HepG2 (cell line): Measurements from ENCODE around the gene PTAFR.

Experiments
- CEBPB ChIP-seq: IDR thresholded peaks from 2 replicates; pipeline ENCODE4 v1.6.1; 2011; ENCODE audit warnings: low read depth, low read length, improper control_type of control experiment, borderline replicate concordance
- CTCF ChIP-seq: sonication (generic); formaldehyde crosslinking; IDR thresholded peaks from 2 replicates; pipeline ENCODE4 v1.5.0; 2020; ENCODE audit warnings: mild to moderate bottlenecking, missing genetic modification reagents, moderate library complexity
- FLYWCH1 ChIP-seq: sonication (generic); formaldehyde crosslinking; IDR thresholded peaks from 2 replicates; pipeline ENCODE4 v1.8.1; 2023; ENCODE audit warnings: mild to moderate bottlenecking, missing genetic modification reagents
- HIVEP1 ChIP-seq: sonication (generic); formaldehyde crosslinking; IDR thresholded peaks from 2 replicates; pipeline ENCODE4 v1.4.0; 2020; ENCODE audit warnings: mild to moderate bottlenecking, missing genetic modification reagents
- MLX ChIP-seq: IDR thresholded peaks from 2 replicates; pipeline ENCODE4 v1.6.1; 2016
- POLR2A ChIP-seq, 2 experiments: IDR thresholded peaks; 2 replicates each; pipeline ENCODE4 v1.6.1; 2011; ENCODE audit warnings: low read depth in 2 of 2, low read length in 2 of 2, mild to moderate bottlenecking in 1 of 2, moderate library complexity in 1 of 2; ENCODE audit not compliant: insufficient read depth in 1 of 2
- RARA ChIP-seq: IDR thresholded peaks from 2 replicates; pipeline ENCODE4 v1.6.1; 2016; ENCODE audit warnings: missing genetic modification reagents, missing compliant biosample characterization
- SIN3A ChIP-seq: IDR thresholded peaks from 2 replicates; pipeline ENCODE4 v1.6.1; 2011; ENCODE audit warnings: low read depth, mild to moderate bottlenecking, control low read depth, low read length, borderline replicate concordance
- TAF1 ChIP-seq: sonication (generic); formaldehyde crosslinking; IDR thresholded peaks from 2 replicates; pipeline ENCODE4 v1.4.0; 2020; ENCODE audit warnings: missing genetic modification reagents
- THRA ChIP-seq: sonication (generic); formaldehyde crosslinking; IDR thresholded peaks from 2 replicates; pipeline ENCODE4 v1.4.0; 2020; ENCODE audit warnings: missing genetic modification reagents, borderline replicate concordance
- ZKSCAN1 ChIP-seq: fragments of 150-350 bp; IDR thresholded peaks from 2 replicates; pipeline ENCODE4 v1.6.1; 2014; ENCODE audit warnings: low read length
- ZNF10 ChIP-seq: sonication (generic); formaldehyde crosslinking; IDR thresholded peaks from 2 replicates; pipeline ENCODE4 v1.4.0; 2020; ENCODE audit warnings: mild to moderate bottlenecking, low read depth, missing genetic modification reagents, borderline replicate concordance
- ZNF704 ChIP-seq: sonication (generic); formaldehyde crosslinking; IDR thresholded peaks from 2 replicates; pipeline ENCODE4 v1.8.1; 2023; ENCODE audit warnings: mild to moderate bottlenecking, inconsistent platforms, moderate library complexity, missing genetic modification reagents, borderline replicate concordance
- ZNF740 ChIP-seq: sonication (generic); formaldehyde crosslinking; IDR thresholded peaks from 2 replicates; pipeline ENCODE4 v1.4.0; 2020; ENCODE audit warnings: missing genetic modification reagents

GRCh38 chr1:28112388-28113241, 63.9 kb downstream of the PTAFR start:
- TF ChIP-seq TAF1 (CRISPR knock-in tag) = no peak
- no peak for TF ChIP-seq CEBPB
- no peak for TF ChIP-seq POLR2A (IDR thresholded peaks at IDR 0.05; ENCODE audit: insufficient read depth in 1 of 2, low read depth in 2 of 2, low read length in 2 of 2)
- TF ChIP-seq MLX (CRISPR knock-in tag) = no peak
- TF ChIP-seq ZKSCAN1 = no peak
- TF ChIP-seq ZNF704 (CRISPR knock-in tag) = no peak
- no peak for TF ChIP-seq SIN3A
- no peak for TF ChIP-seq THRA (CRISPR knock-in tag)
- TF ChIP-seq FLYWCH1 (CRISPR knock-in tag) = no peak
- TF ChIP-seq CTCF = peak; percentile 71
- no peak for TF ChIP-seq ZNF10 (CRISPR knock-in tag)
- no peak for TF ChIP-seq HIVEP1 (CRISPR knock-in tag)
- no peak; the same call in 1 of the 2 replicates for TF ChIP-seq RARA
- no peak for TF ChIP-seq ZNF740 (CRISPR knock-in tag)
